ENCODE data around the gene TSSK3.

DNA sequence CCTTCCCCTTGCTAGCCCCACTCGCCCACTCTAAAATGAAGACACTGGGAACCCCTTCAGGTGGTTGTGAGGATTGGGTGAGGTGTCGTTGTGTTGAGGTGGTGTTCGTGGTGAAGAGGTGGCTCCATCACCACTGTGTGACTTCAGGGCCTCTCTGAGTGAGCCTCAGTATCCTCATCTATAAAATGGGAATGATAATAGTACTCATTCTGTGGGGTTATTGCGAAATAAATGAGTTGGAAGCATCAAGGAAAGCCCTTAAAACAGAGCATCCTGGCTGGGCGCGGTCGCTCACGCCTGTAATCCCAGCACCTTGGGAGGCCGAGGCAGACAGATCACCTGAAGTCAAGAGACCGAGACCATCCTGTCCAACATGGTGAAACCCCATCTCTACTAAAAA is 19.6 kb upstream of the TSSK3 start:
- TF ChIP-seq POLR2A (IDR thresholded peaks at IDR 0.05; ENCODE audit: extremely low read depth, insufficient read length) = no peak
- TF ChIP-seq CTCF (IDR thresholded peaks at IDR 0.05; ENCODE audit: low read depth, low read length) = no peak
- TF ChIP-seq MYC (IDR thresholded peaks at IDR 0.05; ENCODE audit: low read depth, low read length) = no peak
- TF ChIP-seq, protein P1, sequence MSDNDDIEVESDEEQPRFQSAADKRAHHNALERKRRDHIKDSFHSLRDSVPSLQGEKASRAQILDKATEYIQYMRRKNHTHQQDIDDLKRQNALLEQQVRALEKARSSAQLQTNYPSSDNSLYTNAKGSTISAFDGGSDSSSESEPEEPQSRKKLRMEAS (IDR thresholded peaks at IDR 0.05; ENCODE audit: low read depth, low read length) = no peak
